Body of pancreas (tissue), 4 donors: ENCODE measurements around the gene MADCAM1.

ENCODE experiments used
- CTCF ChIP-seq, 7 experiments: fragments of 450-650 bp in 4 of 7; fragments of 200-600 bp in 3 of 7; sonication (generic) in 3 of 7; IDR thresholded peaks; one replicate each; pipeline ENCODE4 v1.5.1; 2016 to 2019; ENCODE audit warnings: antibody characterized with exemption in 7 of 7
- POLR2A ChIP-seq, 3 donors: fragments of 450-650 bp; IDR thresholded peaks; one replicate each; pipeline ENCODE4 v1.6.1; 2016; ENCODE audit warnings: antibody characterized with exemption in 3 of 3, mild to moderate bottlenecking in 2 of 3

DNA sequence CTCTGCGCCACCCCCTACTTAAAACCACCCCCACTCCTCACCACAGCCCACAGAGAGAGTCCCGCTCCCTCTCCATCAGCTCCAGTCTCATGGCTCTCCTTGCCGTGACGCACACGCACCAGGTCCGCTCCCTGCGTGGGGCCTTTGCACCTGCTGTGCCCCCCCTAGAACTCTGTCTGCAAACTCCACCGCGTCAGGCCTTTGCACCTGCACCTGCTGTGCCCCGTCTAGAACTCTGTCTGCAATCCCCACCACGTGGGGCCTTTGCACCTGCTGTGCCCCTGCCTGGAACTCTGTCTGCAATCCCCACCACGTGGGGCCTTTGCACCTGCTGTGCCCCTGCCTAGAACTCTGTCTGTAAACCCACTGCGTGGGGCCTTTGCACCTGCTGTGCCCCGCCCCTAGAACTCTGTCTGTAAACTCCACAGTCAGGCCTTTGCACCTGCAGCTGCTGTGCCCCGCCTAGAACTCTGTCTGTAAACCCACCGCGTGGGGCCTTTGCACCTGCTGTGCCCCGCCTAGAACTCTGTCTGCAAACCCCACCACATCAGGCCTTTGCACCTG is 39.7 kb upstream of the MADCAM1 start:
- TF ChIP-seq CTCF (IDR thresholded peaks at IDR 0.05) (no peak), POLR2A (IDR thresholded peaks at IDR 0.05) (no peak)
